GM10266 (cell line): ENCODE data around the gene CEP89.
"Not testable (repeated sequence)": the region's sequence is repeated elsewhere in the genome, so short reads cannot be mapped to it uniquely, and the experiment has no call there.

Source experiments
- DNase-seq: peaks from one replicate; pipeline ENCODE4 v3.0.0; 2012; ENCODE audit errors: extremely low spot score
- TF ChIP-seq, protein P1 (sequence below): IDR thresholded peaks from 2 replicates; pipeline ENCODE4 v1.5.1; 2012; ENCODE audit warnings: mild to moderate bottlenecking, low read depth; ENCODE audit not compliant: control insufficient read depth, insufficient read depth; ENCODE audit errors: missing control alignments

Gene CEP89

GRCh38 chr19:32889137-32889934 lies 82.4 kb downstream of the CEP89 start:
- TF ChIP-seq, protein P1, sequence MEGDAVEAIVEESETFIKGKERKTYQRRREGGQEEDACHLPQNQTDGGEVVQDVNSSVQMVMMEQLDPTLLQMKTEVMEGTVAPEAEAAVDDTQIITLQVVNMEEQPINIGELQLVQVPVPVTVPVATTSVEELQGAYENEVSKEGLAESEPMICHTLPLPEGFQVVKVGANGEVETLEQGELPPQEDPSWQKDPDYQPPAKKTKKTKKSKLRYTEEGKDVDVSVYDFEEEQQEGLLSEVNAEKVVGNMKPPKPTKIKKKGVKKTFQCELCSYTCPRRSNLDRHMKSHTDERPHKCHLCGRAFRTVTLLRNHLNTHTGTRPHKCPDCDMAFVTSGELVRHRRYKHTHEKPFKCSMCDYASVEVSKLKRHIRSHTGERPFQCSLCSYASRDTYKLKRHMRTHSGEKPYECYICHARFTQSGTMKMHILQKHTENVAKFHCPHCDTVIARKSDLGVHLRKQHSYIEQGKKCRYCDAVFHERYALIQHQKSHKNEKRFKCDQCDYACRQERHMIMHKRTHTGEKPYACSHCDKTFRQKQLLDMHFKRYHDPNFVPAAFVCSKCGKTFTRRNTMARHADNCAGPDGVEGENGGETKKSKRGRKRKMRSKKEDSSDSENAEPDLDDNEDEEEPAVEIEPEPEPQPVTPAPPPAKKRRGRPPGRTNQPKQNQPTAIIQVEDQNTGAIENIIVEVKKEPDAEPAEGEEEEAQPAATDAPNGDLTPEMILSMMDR = no peak
- no peak for DNase-seq

GRCh38 chr19:32887572-32888215 lies 84.1 kb downstream of the CEP89 start:
- TF ChIP-seq, protein P1 = no peak

DNA sequence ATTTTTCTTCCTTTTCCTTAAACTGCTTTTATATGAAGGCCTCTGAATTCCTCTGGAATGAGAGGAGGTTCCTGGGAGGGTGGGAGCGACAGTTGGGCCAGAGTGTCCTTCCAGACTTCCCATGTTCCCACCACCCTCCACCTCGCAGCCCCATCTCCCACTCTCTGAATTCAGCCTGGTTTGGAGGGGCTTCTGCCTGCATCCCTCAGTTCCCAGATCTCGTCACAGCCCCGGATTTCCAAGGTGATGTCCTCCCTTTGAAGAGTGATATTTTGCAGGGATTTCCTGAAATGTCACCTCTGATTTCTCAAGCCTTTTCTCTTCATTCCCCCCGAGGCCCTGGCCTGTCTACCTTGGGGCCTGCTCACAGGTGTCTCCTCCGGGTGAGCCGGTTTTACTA lies 85.5 kb downstream of the CEP89 start:
- TF ChIP-seq, protein P1 = no peak
- no peak for DNase-seq

More at GRCh38 chr19:32887572-32888215, 84.1 kb downstream of the CEP89 start:
- DNase-seq = no peak

GRCh38 chr19:32885255-32885654 lies 86.5 kb downstream of the CEP89 start:
- DNase-seq = not testable (repeated sequence)

DNA sequence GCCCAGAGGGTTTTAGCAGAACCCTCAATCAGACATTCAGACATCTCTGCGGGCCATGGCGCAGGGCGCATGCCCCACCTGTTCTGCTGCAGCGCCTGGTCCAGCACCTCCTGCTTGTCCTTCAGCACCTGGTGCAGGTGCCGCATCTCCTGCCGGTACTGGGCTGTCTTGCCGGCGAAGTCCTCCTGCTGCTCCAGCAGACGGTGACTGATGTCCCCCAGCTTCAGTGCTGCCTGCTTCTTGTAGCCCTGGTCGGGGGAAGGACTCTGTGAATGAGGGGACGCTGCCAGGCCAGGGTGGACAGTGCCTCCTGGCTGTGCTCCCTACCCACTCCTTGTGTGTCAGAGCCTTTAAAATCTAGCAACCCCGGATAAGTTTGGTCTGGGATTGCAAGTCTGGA lies 90.0 kb downstream of the CEP89 start:
- TF ChIP-seq, protein P1 = no peak
- peak; percentile 5 for DNase-seq

DNA sequence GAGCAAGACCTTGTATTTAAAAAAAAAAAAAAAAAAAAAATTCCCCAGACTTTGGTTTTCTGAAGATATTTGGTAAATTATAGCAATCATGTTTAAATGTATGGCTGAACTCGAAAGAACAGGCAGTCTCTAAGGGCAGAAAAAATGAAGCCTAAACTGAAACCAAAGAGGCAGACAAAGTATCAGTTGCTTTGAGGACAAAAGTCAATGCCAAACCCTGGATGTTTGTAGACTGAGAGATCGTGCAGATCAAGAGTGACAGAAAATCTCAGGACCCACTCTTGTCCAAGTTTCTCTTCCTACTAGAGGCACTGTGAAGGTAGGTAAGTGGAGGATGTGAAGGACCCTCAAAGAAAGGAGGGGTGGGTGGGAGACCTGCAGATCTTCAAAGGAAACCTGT lies 91.1 kb downstream of the CEP89 start:
- TF ChIP-seq, protein P1 = no peak
- no peak for DNase-seq

- no peak for DNase-seq
- TF ChIP-seq, protein P1 = no peak
Measured at GRCh38 chr19:32879741-32880140, 92.0 kb downstream of the CEP89 start.
